GM21786 (cell line): Measurements from ENCODE around the gene FOXP1.

Experiments
- ATAC-seq: cut with Tn5 transposase; IDR thresholded peaks from one replicate; pipeline ENCODE4 v1.9.1; 2021; ENCODE audit not compliant: unreplicated experiment

Gene FOXP1

GRCh38 chr3:71136276-71136675 lies 447.3 kb downstream of the FOXP1 start:
- no peak for ATAC-seq

- ATAC-seq = no peak
Measured at GRCh38 chr3:71135373-71136088, 448.0 kb downstream of the FOXP1 start.

GRCh38 chr3:71134521-71134920 lies 449.0 kb downstream of the FOXP1 start:
- ATAC-seq = no peak

GRCh38 chr3:71133865-71134264 lies 449.7 kb downstream of the FOXP1 start:
- no peak for ATAC-seq

- ATAC-seq = no peak
Measured at GRCh38 chr3:71132995-71133730, 450.4 kb downstream of the FOXP1 start.

- ATAC-seq = no peak
Measured at GRCh38 chr3:71131375-71132314, 451.9 kb downstream of the FOXP1 start.

- ATAC-seq = no peak
Measured at GRCh38 chr3:71130471-71131374, 452.8 kb downstream of the FOXP1 start.

- ATAC-seq = no peak
Measured at GRCh38 chr3:71129611-71130431, 453.7 kb downstream of the FOXP1 start.

GRCh38 chr3:71128961-71129360 lies 454.6 kb downstream of the FOXP1 start:
- no peak for ATAC-seq

- no peak for ATAC-seq
Measured at GRCh38 chr3:71127844-71128243, 455.7 kb downstream of the FOXP1 start.

GRCh38 chr3:71127052-71127831 lies 456.3 kb downstream of the FOXP1 start:
- no peak for ATAC-seq

- no peak for ATAC-seq
Measured at GRCh38 chr3:71125738-71126137, 457.8 kb downstream of the FOXP1 start.

GRCh38 chr3:71124048-71124447 lies 459.5 kb downstream of the FOXP1 start:
- ATAC-seq = no peak

GRCh38 chr3:71122641-71123040 lies 460.9 kb downstream of the FOXP1 start:
- no peak for ATAC-seq

- ATAC-seq = no peak
Measured at GRCh38 chr3:71121429-71122167, 461.9 kb downstream of the FOXP1 start.

GRCh38 chr3:71120012-71120411 lies 463.5 kb downstream of the FOXP1 start:
- no peak for ATAC-seq

- ATAC-seq = no peak
Measured at GRCh38 chr3:71119171-71119570, 464.4 kb downstream of the FOXP1 start.

- no peak for ATAC-seq
Measured at GRCh38 chr3:71118436-71118835, 465.1 kb downstream of the FOXP1 start.
